ENCODE results near the gene EMILIN2. TPM values are rescaled to one million over a fixed set of nuclear protein-coding genes. Genes with fewer than 3 reads are reported as not detected.
A peak's percentile ranks its signal among the peaks of the same experiment; 100 is the strongest.

The EMILIN2 gene
- total RNA-seq, 1 experiment from 2014 or later, result 0.17 TPM

DNA sequence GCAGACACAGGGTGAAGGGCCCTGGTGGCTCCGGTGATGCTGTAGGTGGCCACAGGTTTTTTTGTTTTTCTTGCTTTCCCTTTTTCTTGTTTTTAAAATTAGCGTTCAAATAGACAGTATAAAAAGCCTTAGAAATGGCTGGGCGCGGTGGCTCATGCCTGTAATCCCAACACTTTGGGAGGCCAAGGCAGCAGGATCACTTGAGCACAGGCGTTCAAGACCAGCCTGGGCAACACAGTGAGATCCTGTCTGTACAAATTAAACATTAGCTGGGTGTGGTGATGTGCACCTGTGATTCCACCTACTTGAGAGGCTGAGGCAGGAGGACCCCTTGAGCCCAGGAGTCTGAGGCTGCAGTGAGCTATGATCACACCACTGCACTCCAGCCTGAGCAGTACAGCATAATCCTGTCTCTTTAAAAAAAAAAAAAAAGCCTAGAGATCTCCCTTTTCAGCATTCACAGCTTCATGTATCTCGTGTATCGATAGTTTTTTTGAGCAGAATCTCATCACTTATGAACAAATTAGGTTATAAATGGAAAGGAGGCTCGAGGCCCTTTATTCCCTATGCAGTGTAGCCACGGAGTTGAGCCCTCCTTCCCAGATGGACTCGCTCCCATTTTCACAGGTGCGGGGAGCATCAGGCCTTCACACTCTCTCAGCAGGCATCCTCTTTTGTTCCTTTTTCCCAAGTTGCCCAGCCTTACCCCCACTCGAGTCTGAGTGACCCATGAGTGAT lies 50.8 kb downstream of the EMILIN2 start:
- DNase-seq (ENCODE audit: extremely low read depth, low read depth), result no peak

- DNase-seq (ENCODE audit: extremely low read depth, low read depth), result no peak
Measured at GRCh38 chr18:2898186-2898640, 51.4 kb downstream of the EMILIN2 start.

- no peak for DNase-seq (ENCODE audit: extremely low read depth, low read depth)
Measured at GRCh38 chr18:2900684-2901422, 54.0 kb downstream of the EMILIN2 start.

- no peak for DNase-seq (ENCODE audit: extremely low read depth, low read depth)
Measured at GRCh38 chr18:2901423-2901985, 54.7 kb downstream of the EMILIN2 start.

- DNase-seq (ENCODE audit: extremely low read depth, low read depth), result no peak
Measured at GRCh38 chr18:2902327-2902726, 55.5 kb downstream of the EMILIN2 start.

DNA sequence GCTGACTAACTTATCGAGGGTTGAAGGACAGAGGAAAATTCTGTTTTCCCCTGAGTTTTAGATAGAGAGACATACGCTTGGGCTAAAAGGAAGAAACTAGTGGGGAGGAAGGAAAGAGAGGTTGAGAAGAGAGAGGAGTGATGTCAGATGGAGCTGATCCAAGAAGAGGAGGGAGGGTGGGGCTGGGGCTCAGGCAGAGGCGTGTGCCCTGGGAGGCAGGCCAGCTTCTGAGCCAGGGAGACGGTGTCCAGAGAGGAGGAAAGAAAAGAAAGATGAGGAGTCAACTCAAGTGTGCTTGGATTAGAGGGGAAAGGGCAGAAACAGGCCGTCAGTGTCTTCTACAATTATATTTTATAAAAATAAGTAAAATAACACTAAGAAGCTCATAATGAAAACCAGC lies 56.2 kb downstream of the EMILIN2 start:
- no peak for DNase-seq (ENCODE audit: extremely low read depth, low read depth)

GRCh38 chr18:2905854-2906703 lies 59.3 kb downstream of the EMILIN2 start:
- DNase-seq (ENCODE audit: extremely low read depth, low read depth), result no peak

DNA sequence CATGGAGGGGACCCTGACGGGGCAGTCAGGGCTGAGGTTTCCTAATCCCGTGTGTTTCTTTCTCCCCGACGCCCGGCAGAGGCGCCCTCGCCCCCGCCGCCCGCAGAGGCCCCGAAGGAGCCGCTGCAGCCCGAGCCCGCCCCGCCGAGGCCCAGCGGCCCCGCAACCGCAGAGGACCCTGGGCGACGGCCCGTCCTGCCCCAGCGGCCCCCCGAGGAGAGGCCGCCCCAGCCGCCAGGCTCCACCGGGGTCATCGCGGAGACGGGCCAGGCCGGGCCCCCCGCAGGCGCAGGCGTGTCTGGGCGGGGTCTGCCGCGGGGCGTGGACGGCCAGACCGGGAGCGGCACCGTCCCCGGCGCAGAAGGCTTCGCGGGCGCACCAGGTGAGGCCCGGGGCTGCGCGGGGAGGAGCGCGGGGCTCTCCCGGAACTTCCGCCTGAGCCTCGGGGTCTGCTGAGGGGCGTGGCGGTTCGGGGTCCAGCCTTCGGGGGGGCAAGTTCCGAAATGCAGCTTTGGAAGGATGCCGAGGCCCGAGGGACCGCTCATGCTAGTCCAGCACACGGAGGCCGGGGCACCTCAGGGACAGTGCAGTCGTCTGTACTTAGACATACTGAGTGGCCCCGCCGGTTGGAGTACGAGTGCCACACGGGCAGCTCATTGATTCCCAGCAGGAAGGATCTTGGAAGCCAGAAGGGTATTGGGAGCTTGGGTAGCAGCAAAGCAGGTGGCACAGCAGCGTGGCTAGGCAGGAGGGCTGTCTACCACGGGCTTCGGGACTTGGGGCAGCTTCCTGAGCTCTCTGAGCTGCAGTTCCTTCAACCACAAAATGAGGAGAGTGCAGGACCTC lies 60.1 kb downstream of the EMILIN2 start:
- peak; percentile 12 for DNase-seq (ENCODE audit: extremely low read depth, low read depth)

DNA sequence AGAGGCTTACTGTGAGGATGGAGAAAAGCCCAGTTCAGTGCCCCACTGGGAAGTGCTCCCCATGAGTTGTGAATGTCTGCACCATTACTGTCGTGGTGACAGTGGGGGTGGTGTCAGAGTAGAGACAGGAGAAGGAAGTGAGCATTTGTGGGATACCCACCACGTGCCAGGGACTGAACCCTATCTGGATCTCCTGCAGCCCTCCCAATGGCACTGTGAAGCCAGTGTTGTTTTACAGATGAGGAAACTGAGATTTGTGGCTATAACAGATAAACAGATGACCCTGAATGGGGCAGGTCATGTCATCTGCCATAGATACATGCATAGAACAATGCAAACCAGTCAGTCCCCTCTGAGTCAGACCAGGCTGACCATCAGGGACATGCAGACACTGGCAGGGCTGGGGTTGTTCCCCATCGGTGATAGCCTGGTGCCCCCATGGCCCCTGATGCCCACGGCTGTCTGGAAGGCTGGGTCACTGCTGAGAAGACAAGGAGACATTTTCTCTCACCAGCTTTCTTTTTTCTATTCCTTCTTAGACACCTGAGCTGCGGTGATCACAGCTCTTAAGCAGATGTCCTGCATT lies 60.8 kb downstream of the EMILIN2 start:
- DNase-seq (ENCODE audit: extremely low read depth, low read depth), result no peak

DNA sequence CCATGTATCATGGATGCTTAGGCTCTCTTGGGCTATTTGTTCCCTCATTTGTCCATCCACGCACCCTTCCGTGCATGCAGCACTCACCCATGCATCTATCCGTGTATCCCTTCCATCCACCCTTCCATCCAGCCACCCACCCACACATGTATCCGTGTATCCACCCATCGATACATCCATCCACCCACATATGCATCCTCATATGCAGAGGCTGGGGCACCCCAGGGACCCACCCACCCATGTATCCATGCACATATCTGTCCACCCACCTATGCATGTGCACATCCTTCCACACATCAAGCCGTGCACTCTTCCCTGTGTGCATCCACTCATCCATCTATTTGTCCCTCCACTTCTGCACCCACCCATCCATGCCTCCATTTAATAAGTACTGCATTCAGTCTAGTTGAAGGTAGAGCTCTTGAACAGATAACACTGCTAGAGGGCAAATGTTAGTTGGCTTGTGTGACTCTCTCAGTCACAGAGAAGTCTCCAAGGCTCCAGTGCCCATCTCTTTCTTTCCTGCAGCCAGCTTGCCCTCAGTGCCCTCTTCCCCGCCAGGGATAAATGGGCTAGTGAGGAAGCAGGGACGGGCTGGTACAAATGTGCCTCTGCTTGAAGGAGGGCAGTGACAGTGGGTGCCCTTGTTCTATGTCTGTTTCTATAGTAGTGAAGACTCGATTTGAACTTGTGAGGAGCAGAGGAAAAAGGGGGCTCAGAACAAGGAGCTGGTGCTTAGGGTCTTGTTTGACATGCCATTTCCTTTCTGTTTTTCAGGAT lies 61.5 kb downstream of the EMILIN2 start:
- DNase-seq (ENCODE audit: extremely low read depth, low read depth), result no peak

DNA sequence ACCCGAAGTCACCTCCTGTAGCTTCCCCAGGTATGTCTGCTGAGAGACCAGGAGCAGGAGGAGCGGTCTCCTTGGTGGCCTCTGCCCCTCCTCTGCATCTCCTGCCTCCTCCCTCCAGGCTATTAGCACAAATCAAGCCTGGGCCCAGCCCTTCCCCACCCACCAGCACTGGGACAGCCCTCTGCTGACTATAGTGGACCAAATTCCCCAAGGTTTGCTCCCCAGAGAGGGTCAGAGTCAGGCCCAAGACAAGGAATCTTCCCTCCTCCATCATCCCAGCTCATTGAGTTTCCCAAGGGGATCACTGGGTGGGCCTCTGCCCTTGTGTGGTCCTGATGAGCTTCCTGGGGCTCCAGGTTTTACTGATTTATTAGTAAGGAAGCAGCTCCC lies 62.1 kb downstream of the EMILIN2 start:
- DNase-seq (ENCODE audit: extremely low read depth, low read depth), result no peak

DNA sequence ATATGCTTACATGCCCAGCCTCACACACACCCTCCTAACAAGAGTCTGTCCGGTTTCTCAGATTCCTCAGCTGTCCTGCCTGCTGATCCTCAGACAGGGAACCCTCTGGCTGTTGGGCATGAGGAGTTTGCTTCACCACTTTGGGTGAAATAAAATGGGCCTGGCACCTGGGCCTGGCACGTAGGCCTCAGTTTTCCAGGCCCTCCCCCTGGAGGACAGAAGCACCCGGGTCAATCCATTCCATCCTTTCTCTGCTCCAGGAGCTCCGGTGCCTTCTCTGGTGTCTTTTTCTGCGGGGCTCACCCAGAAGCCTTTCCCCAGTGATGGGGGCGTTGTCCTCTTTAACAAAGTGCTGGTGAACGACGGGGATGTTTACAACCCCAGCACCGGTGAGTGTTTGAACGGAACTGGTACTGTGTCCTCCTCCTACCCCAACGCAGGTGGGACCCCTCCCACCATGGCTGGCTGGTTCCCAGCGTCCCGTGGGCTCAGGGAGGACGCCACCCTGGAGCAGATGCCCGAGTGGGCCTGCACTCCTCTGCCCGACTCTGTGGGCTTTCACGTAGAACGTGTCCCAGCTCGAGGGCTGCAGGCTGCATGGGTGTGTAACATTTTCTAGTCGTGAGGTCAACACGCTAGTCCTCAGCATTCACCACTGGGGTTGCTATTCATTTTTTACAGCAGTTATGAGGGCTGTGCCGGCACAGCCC lies 62.8 kb downstream of the EMILIN2 start:
- DNase-seq (ENCODE audit: extremely low read depth, low read depth), result no peak

- DNase-seq (ENCODE audit: extremely low read depth, low read depth), result no peak
Measured at GRCh38 chr18:2910261-2910660, 63.5 kb downstream of the EMILIN2 start.

DNA sequence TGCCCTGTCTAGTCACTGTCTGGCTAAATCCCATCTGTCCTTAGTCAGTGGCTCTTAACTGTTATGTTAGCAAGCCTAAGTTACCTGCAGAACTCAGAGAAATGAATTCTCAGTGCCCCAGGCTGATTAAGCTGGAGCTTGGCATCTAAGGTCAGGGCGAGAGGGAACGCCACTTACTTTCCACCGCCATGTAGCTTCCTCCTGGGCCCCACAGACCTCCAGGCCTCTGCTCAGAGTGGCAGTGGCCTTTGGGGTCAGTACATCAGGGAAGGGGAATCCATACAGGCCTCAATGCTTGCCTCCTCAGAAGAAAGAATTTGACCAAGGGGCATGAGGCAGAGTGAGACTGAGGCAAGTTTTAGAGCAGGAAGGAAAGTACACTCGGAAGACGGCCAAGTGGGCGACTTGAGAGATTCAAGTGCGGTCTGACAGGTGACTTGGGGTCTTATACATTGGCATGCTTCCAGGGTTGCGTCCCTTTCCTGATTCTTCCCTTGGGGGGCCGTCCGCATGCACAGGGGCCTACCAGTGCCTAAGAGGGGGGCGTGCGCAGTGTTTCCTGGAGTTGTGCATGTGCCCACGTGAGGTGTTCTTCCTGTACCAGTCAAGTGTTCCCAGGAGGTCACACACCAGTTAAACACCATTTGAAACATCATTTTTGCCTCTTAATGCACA lies 64.1 kb downstream of the EMILIN2 start:
- DNase-seq (ENCODE audit: extremely low read depth, low read depth), result no peak

GRCh38 chr18:2911533-2911932 lies 64.7 kb downstream of the EMILIN2 start:
- no peak for DNase-seq (ENCODE audit: extremely low read depth, low read depth)

GRCh38 chr18:2912357-2913299 lies 65.8 kb downstream of the EMILIN2 start:
- DNase-seq (ENCODE audit: extremely low read depth, low read depth), result no peak

Measured in NCI-H460 (cell line).